Thyroid gland (tissue), 4 donors: Measurements from ENCODE around the gene FBXL13. TPM values are rescaled to one million over a fixed set of nuclear protein-coding genes. Genes with fewer than 3 reads are reported as not detected.

Experiments
- DNase-seq, 2 donors: peaks; one replicate each; pipeline ENCODE4 v3.0.0-alpha.2; 2019
- H3K27ac ChIP-seq, 3 donors: fragments of 200-600 bp; sonication (generic); 1 replicate in 2 of 3; 2 replicates in 1 of 3; pipeline ENCODE4 v1.5.1; 2016 to 2019; ENCODE audit warnings: mild to moderate bottlenecking in 1 of 3, moderate library complexity in 1 of 3
- H3K27me3 ChIP-seq: fragments of 200-600 bp; sonication (generic); one replicate; pipeline ENCODE4 v1.5.1; 2019
- H3K36me3 ChIP-seq, 2 donors: fragments of 200-600 bp; sonication (generic); one replicate each; pipeline ENCODE4 v1.5.1; 2016 to 2019
- H3K4me1 ChIP-seq, 2 donors: fragments of 200-600 bp; sonication (generic); one replicate each; pipeline ENCODE4 v1.5.1; 2017 to 2019
- H3K4me3 ChIP-seq, 3 donors: fragments of 200-600 bp; sonication (generic); replicated peaks in 1 of 3; 1 replicate in 2 of 3; 2 replicates in 1 of 3; pipeline ENCODE4 v1.5.1; 2016; ENCODE audit warnings: mild to moderate bottlenecking in 1 of 3
- H3K9me3 ChIP-seq: fragments of 200-600 bp; sonication (generic); one replicate; pipeline ENCODE4 v1.5.1; 2017
- POLR2A ChIP-seq, 2 donors: fragments of 450-650 bp; IDR thresholded peaks; one replicate each; pipeline ENCODE4 v1.6.1; 2017; ENCODE audit warnings: antibody characterized with exemption in 2 of 2, mild to moderate bottlenecking in 2 of 2, moderate library complexity in 1 of 2
- WGBS, 2 donors: methylation state at CpG; one replicate each; pipeline ENCODE4 v1.1.5; 2017; 5-methylcytosine and 5-hydroxymethylcytosine counted together
- intact Hi-C: fragments of 100-400 bp; cut with DNase I; formaldehyde crosslinking; loops from one replicate; pipeline ENCODE4 v1.15.1; 2023
- total RNA-seq, 4 donors: library from RNA; depleted of rRNA; stranded (reverse); fragments of >200 nt; gene quantifications; one replicate each; pipeline ENCODE4 v1.2.3, GENCODE V29; 2016
- TF ChIP-seq, protein P1 (sequence below), 6 experiments: fragments of 200-600 bp in 3 of 6; fragments of 450-650 bp in 3 of 6; sonication (generic) in 3 of 6; IDR thresholded peaks; one replicate each; pipeline ENCODE4 v1.5.1; 2016 to 2019; ENCODE audit warnings: antibody characterized with exemption in 6 of 6, mild to moderate bottlenecking in 2 of 6, inconsistent platforms in 1 of 6, moderate library complexity in 1 of 6

The FBXL13 gene
- total RNA-seq, 4 donors from 2014 or later: 4.2 to 9.6 (median 5.0) TPM

DNA sequence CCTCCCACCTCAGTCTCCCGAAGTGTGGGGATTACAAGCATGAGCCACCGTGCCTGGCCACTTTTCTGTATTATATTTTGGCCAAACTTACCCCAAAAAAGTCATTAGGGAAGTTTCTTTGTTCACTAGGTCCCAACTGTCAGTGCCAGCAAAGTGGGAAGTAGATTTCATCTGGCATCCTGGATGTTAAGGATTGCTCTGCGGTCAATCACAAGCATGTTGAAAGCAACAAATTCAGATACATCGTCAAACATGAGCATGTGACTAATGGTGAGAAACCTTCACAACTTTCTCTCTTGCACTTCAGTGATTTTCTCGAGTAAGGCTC, 176.1 kb downstream of the FBXL13 start:
- DNase-seq: no peak
- H3K27ac ChIP-seq: no peak overlapping the region
- no peak overlapping the region for H3K4me3 ChIP-seq
- intact Hi-C loops: no loop called here
- no peaks in the 10 kb centered on the region for H3K36me3 ChIP-seq
- H3K27me3 ChIP-seq: no peaks in the 10 kb centered on the region
- 89 to 94% methylated on average over 5 of the region's 5 CpGs for WGBS, 2 donors
- no peaks in the 10 kb centered on the region for H3K4me1 ChIP-seq
- H3K9me3 ChIP-seq: no peaks in the 10 kb centered on the region
- TF ChIP-seq, protein P1, sequence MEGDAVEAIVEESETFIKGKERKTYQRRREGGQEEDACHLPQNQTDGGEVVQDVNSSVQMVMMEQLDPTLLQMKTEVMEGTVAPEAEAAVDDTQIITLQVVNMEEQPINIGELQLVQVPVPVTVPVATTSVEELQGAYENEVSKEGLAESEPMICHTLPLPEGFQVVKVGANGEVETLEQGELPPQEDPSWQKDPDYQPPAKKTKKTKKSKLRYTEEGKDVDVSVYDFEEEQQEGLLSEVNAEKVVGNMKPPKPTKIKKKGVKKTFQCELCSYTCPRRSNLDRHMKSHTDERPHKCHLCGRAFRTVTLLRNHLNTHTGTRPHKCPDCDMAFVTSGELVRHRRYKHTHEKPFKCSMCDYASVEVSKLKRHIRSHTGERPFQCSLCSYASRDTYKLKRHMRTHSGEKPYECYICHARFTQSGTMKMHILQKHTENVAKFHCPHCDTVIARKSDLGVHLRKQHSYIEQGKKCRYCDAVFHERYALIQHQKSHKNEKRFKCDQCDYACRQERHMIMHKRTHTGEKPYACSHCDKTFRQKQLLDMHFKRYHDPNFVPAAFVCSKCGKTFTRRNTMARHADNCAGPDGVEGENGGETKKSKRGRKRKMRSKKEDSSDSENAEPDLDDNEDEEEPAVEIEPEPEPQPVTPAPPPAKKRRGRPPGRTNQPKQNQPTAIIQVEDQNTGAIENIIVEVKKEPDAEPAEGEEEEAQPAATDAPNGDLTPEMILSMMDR (IDR thresholded peaks at IDR 0.05): no peak
- no peak for TF ChIP-seq POLR2A (IDR thresholded peaks at IDR 0.05)

DNA sequence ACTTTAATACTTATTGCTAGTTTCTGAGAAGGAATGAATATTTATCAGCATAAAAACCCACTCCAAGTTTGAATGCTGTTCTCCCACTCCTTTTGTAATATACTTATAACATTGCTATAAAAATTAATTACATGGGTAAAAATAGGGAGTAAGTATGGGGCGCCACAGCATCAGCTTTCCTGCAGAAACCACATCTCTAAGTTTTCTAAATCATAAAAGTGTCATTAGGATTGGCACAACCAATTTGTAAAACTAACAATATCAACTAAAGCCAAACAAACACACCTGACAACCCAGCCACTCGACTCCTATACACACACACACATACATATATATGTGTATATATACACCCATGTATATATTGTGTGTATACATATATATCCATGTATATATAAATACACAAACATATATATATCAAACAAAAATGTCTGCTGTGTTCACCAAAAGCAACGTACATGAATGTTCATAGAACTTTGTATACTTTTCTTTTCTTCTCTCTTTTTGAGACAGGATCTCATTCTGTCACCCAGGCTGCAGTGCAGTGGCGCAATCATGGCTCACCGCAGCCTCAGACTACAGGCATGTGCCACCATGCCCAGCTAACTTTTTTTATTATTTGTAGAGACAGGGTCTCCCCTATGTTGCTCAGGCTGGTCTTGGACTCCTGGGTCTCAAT, 176.6 kb downstream of the FBXL13 start:
- 83 to 88% methylated on average over 5 of the region's 5 CpGs for WGBS, 2 donors
- no peak for TF ChIP-seq POLR2A (IDR thresholded peaks at IDR 0.05)
- TF ChIP-seq, protein P1 (IDR thresholded peaks at IDR 0.05): no peak
- Histone ChIP-seq H3K27me3 (no peaks in the 10 kb centered on the region), H3K4me1 (no peaks in the 10 kb centered on the region), H3K36me3 (no peaks in the 10 kb centered on the region), H3K9me3 (no peaks in the 10 kb centered on the region), H3K4me3 (no peak overlapping the region), H3K27ac (no peak overlapping the region)
- no peak for DNase-seq
- intact Hi-C loops: no loop called here

DNA sequence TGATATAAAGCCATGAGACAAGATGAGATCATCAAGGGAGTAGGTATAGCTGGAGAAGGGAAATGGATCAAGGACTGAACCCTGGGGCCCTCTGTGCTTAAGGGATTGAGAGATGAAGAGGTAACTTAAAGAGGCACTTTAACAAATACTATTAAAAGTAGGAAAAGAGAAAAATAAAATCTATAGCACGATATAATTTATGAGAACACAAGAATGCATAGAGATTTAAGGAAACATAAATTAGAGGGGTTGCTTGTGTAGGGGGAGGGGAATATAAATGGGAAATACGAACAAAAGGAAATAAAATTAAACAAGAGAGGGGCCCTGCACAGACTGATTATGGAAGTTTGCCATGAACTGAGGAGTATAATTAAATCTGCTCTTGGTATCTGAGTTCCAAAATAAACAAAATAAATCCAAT, 177.4 kb downstream of the FBXL13 start:
- Histone ChIP-seq H3K4me1 (no peaks in the 10 kb centered on the region), H3K9me3 (no peaks in the 10 kb centered on the region), H3K27me3 (no peaks in the 10 kb centered on the region), H3K36me3 (no peaks in the 10 kb centered on the region), H3K4me3 (no peak overlapping the region), H3K27ac (no peak overlapping the region)
- 54 to 59% methylated on average over 2 of the region's 2 CpGs for WGBS, 2 donors
- no peak for DNase-seq
- TF ChIP-seq, protein P1 (IDR thresholded peaks at IDR 0.05): no peak
- no peak for TF ChIP-seq POLR2A (IDR thresholded peaks at IDR 0.05)
- intact Hi-C loops: no loop called here

DNA sequence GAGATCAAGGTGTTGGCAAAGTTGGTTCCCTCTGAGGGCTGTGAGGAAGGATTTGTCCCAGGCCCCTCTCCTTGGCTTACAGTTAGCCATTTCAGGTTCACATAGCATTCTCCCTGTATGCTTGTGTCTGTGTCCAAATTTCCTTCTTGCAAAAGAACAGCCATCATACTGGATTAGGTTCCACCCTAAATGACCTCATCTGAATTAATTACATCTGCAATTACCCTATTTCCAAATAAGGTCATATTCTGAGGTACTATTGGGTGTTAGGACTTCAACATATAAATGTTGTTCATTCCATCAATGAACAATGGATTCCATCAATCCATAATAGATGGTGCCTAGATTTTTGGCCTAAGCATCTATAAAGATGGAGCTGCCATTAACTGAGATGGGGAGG, 178.0 kb downstream of the FBXL13 start:
- no peak for DNase-seq
- no peak for TF ChIP-seq POLR2A (IDR thresholded peaks at IDR 0.05)
- TF ChIP-seq, protein P1 (IDR thresholded peaks at IDR 0.05): no peak
- Histone ChIP-seq H3K27me3 (no peaks in the 10 kb centered on the region), H3K36me3 (no peaks in the 10 kb centered on the region), H3K4me3 (no peak overlapping the region), H3K4me1 (no peaks in the 10 kb centered on the region), H3K9me3 (no peaks in the 10 kb centered on the region), H3K27ac (no peak overlapping the region)
- intact Hi-C loops: no loop called here

DNA sequence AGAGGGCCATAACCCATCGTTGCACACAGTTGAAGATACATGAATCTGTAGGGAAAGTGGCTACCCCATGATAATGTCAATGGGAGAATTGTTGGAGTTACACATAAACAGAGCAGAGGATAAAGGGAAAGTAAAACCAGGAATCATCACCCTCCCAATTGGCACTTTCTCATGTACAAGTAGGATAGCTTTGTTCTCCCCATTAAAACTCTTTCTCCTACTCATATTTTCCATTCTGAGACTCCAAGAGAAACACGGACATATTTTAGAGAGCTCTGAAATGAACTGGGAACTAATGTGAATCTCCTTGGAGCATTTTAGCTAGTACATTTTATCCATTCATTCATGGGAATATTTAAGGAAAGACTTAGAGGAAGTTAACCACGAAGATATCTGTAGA, 179.0 kb downstream of the FBXL13 start:
- Histone ChIP-seq H3K4me1 (no peaks in the 10 kb centered on the region), H3K27ac (no peak overlapping the region), H3K36me3 (no peaks in the 10 kb centered on the region), H3K27me3 (no peaks in the 10 kb centered on the region), H3K4me3 (no peak overlapping the region), H3K9me3 (no peaks in the 10 kb centered on the region)
- intact Hi-C loops: no loop called here
- WGBS, 2 donors: 62 to 66% methylated on average over 3 of the region's 3 CpGs
- no peak for DNase-seq
- TF ChIP-seq POLR2A (IDR thresholded peaks at IDR 0.05): no peak
- TF ChIP-seq, protein P1 (IDR thresholded peaks at IDR 0.05): no peak
